Choroid plexus epithelial cell (primary cell): ENCODE data around the gene SORBS1.

Experiments used
- DNase-seq: peaks from one replicate; pipeline ENCODE4 v3.0.0-alpha.2; 2010; ENCODE audit warnings: low read depth
- H3K4me3 ChIP-seq: 2 replicates; pipeline ENCODE4 v1.5.1; 2011; ENCODE audit warnings: low read depth, mild to moderate bottlenecking, control low read depth, low read length, moderate library complexity
- CTCF ChIP-seq: conservative IDR thresholded peaks from 2 replicates; pipeline ENCODE4 v1.5.1; 2011; ENCODE audit warnings: low read depth, mild to moderate bottlenecking, control low read depth, inconsistent platforms, low read length, moderate library complexity

The SORBS1 gene

GRCh38 chr10:95414016-95414830 lies 146.9 kb downstream of the SORBS1 start:
- no peak overlapping the region for H3K4me3 ChIP-seq
- no peak for TF ChIP-seq CTCF
- DNase-seq = no peak

DNA sequence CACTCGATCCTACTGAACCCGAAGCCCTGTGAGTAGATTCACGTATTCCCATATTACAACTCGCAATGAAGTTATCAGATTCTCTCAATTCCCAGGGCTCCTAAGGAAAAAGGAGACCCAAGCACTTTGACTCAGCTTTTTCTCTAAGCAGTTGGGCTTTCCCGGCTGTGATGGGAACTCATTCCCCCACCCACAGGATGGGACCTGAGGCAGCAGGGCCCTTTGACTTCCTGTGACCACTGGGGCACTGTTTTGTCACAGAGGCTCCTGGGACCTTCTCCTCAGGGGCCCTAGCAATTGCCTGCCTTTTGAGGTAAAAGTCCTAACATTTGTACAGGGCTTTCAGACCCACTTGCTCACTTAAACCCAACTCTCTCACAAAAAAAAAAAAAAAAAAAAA lies 147.6 kb downstream of the SORBS1 start:
- no peak for DNase-seq
- H3K4me3 ChIP-seq = no peak overlapping the region
- no peak for TF ChIP-seq CTCF

DNA sequence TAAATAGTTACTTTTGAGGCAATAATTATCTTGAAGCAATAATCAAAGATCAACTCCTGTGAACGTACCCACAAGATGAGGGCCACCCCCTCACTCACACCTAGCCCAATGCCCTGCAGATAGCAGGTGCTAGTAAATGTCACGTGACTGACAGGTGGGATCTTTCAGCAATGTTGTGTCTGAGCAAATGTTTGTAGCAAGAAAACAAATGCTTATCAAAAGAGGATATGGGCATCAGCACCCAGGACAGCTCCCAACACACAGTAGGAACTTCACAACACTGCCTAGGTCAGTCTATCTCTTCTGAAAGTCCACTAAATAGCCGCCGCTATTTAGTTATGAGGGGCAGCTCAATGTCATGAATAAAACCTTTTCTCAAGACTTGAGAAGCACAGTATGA lies 149.5 kb downstream of the SORBS1 start:
- TF ChIP-seq CTCF = no peak
- no peak for DNase-seq

GRCh38 chr10:95408983-95409873 lies 151.9 kb downstream of the SORBS1 start:
- TF ChIP-seq CTCF = no peak
- no peak overlapping the region for H3K4me3 ChIP-seq
- no peak for DNase-seq

More for the DNA sequence above, 149.5 kb downstream of the SORBS1 start:
- H3K4me3 ChIP-seq = no peak overlapping the region

GRCh38 chr10:95408148-95408960 lies 152.8 kb downstream of the SORBS1 start:
- DNase-seq = no peak
- no peak for TF ChIP-seq CTCF

DNA sequence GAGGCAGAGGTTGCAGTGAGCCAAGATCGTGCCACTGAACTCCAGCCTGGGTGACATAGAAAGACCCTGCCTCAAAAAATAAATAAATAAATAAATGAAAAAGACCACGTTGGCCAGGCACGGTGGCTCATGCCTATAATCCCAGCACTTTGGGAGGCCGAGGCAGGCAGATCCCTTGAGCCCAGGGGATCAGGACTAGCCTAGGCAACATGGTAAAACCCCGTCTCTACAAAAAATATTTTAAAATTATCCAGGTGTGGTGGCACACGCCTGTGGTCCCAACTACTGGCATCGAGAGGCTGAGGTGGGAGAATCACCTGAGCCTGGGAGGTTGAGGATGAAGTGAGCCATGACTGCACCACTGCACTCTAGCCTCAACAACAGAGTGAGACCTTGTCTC lies 153.6 kb downstream of the SORBS1 start:
- DNase-seq = no peak
- H3K4me3 ChIP-seq = no peak overlapping the region
- no peak for TF ChIP-seq CTCF

More at GRCh38 chr10:95408148-95408960, 152.8 kb downstream of the SORBS1 start:
- H3K4me3 ChIP-seq = no peak overlapping the region
